Endothelial cell of umbilical vein (primary cell): ENCODE results near the gene HDLBP. TPM values are rescaled to one million over a fixed set of nuclear protein-coding genes. Genes with fewer than 3 reads are reported as not detected.

Experiments
- Bru-seq: library from RNA; stranded (reverse); fragments of 400-500 nt; gene quantifications from one replicate; lab custom pipeline; 2021; lab: Mats Ljungman, UMichigan
- BruChase-seq, 2 experiments: library from RNA; stranded (reverse); fragments of 400-500 nt; gene quantifications; one replicate each; lab custom pipeline; 2021; lab: Mats Ljungman, UMichigan
- BruUV-seq: library from RNA; stranded (reverse); fragments of 400-500 nt; replicated peaks from 2 replicates; lab custom pipeline; 2021; lab: Mats Ljungman, UMichigan
- CTCF ChIA-PET: fragments of 300-600, 350-600 bp; sonication (Branson Sonifier 250); formaldehyde crosslinking; loops from one replicate; lab custom pipeline; 2021; ENCODE audit warnings: antibody characterized with exemption, inconsistent platforms; lab: Charles Lee
- POLR2A ChIA-PET: fragments of 300-600, 350-600 bp; sonication (Branson Sonifier 250); formaldehyde crosslinking; loops from one replicate; lab custom pipeline; 2021; ENCODE audit warnings: antibody characterized with exemption, inconsistent platforms; lab: Charles Lee
- DNase-seq: peaks from one replicate; pipeline ENCODE4 v3.0.0-alpha.2; 2011; ENCODE audit warnings: low read depth, low spot score
- FAIRE-seq: peaks from 2 replicates; lab custom pipeline; 2011; peaks lifted over from hg19 to GRCh38; lab: Jason Lieb, UNC
- H2AFZ ChIP-seq: 2 replicates; pipeline ENCODE4 v1.6.0; 2012; ENCODE audit warnings: low read depth, low read length, control low read depth, inconsistent platforms
- H3K27ac ChIP-seq: 2 replicates; pipeline ENCODE4 v1.5.1; 2011; ENCODE audit warnings: low read depth, mild to moderate bottlenecking, control low read depth, low read length, moderate library complexity; ENCODE audit not compliant: insufficient read depth
- H3K27me3 ChIP-seq, 2 experiments: 2 replicates each; pipeline versions ENCODE4 v1.6.0 to v1.6.1; 2011; ENCODE audit warnings: low read length in 2 of 2, mixed read lengths in 1 of 2; ENCODE audit not compliant: control insufficient read depth in 2 of 2, insufficient read depth in 2 of 2
- H3K36me3 ChIP-seq, 2 experiments: 2 replicates in 1 of 2; 3 replicates in 1 of 2; pipeline ENCODE4 v1.5.1; 2011; ENCODE audit warnings: low read length in 2 of 2, mild to moderate bottlenecking in 1 of 2, moderate library complexity in 1 of 2; ENCODE audit not compliant: control insufficient read depth in 2 of 2, insufficient read depth in 2 of 2; ENCODE audit errors: extremely low read depth in 1 of 2
- H3K4me1 ChIP-seq: 3 replicates; pipeline ENCODE4 v1.5.1; 2011; ENCODE audit warnings: mild to moderate bottlenecking, low read length; ENCODE audit not compliant: control insufficient read depth, insufficient read depth; ENCODE audit errors: extremely low read depth
- H3K4me2 ChIP-seq: 2 replicates; pipeline ENCODE4 v1.6.1; 2011; ENCODE audit warnings: low read length, control low read depth, mixed read lengths; ENCODE audit not compliant: insufficient read depth
- H3K4me3 ChIP-seq, 3 experiments: fragments of 200-600 bp in 1 of 3; sonication (generic), shearing (Covaris generic) in 1 of 3; replicated peaks in 1 of 3; 2 replicates each; pipeline ENCODE4 v1.5.1; 2011 to 2016; ENCODE audit warnings: control low read depth in 3 of 3, low read length in 3 of 3, mild to moderate bottlenecking in 2 of 3, inconsistent platforms in 1 of 3, low read depth in 1 of 3, moderate library complexity in 1 of 3; ENCODE audit not compliant: insufficient read depth in 1 of 3
- H3K79me2 ChIP-seq: 2 replicates; pipeline ENCODE4 v1.6.0; 2012; ENCODE audit warnings: low read length, inconsistent platforms; ENCODE audit not compliant: control insufficient read depth, insufficient read depth
- H3K9ac ChIP-seq: replicated peaks from 2 replicates; pipeline ENCODE3; 2011; ENCODE audit warnings: low read length, control low read depth; ENCODE audit not compliant: insufficient read depth; ENCODE audit errors: extremely low read depth
- H3K9me1 ChIP-seq: replicated peaks from 3 replicates; pipeline ENCODE4 v1.6.0; 2011; ENCODE audit warnings: mild to moderate bottlenecking, low read length; ENCODE audit not compliant: control insufficient read depth, insufficient read depth; ENCODE audit errors: extremely low read depth
- H3K9me3 ChIP-seq: replicated peaks from 2 replicates; pipeline ENCODE4 v1.5.1; 2012; ENCODE audit warnings: low read length, inconsistent platforms; ENCODE audit not compliant: control insufficient read depth, insufficient read depth
- H4K20me1 ChIP-seq: replicated peaks from 2 replicates; pipeline ENCODE3; 2011; ENCODE audit warnings: mild to moderate bottlenecking, low read length; ENCODE audit not compliant: control insufficient read depth, insufficient read depth; ENCODE audit errors: extremely low read depth
- FOS ChIP-seq: IDR thresholded peaks from 2 replicates; pipeline ENCODE4 v1.6.1; 2011; ENCODE audit warnings: mild to moderate bottlenecking, low read length, moderate library complexity, borderline replicate concordance; ENCODE audit not compliant: insufficient read depth
- MAX ChIP-seq: IDR thresholded peaks from 2 replicates; pipeline ENCODE4 v1.6.1; 2011; ENCODE audit not compliant: insufficient read depth, insufficient read length
- POLR2A ChIP-seq: IDR thresholded peaks from 2 replicates; pipeline ENCODE4 v1.6.1; 2012; ENCODE audit warnings: low read depth, mild to moderate bottlenecking, control low read depth, low read length
- POLR2AphosphoS5 ChIP-seq: IDR thresholded peaks from 2 replicates; pipeline ENCODE4 v1.6.1; 2012; ENCODE audit warnings: low read depth, mild to moderate bottlenecking, control low read depth, low read length, moderate library complexity; ENCODE audit not compliant: insufficient read depth
- dilution Hi-C: fragments of 300-500 bp; cut with MboI; formaldehyde crosslinking; loops from one replicate; pipeline ENCODE4 v1.15.0; 2019; ENCODE audit warnings: low sequenced_read_pairs; ENCODE audit not compliant: extremely low pct_ligation_motif_present
- intact Hi-C: fragments of 100-400 bp; cut with micrococcal nuclease; formaldehyde crosslinking; loops from one replicate; pipeline ENCODE4 v1.10.0; 2022
- long read RNA-seq: library from polyadenylated mRNA; stranded (forward); transcript quantifications from one replicate; pipeline ENCODE4 v2.0.0, GENCODE V29; 2021
- polyA minus RNA-seq, 3 experiments: library from RNA; depleted of rRNA, polyadenylated mRNA; stranded (reverse); fragments of >200 nt; gene quantifications; 1 replicate in 1 of 3; 2 replicates in 2 of 3; pipeline ENCODE4 v1.2.3, GENCODE V29; 2011
- polyA plus RNA-seq, 4 experiments: library from polyadenylated mRNA; depleted of rRNA in 3 of 4; stranded (reverse) in 3 of 4; unstranded in 1 of 4; fragments of >200 nt; gene quantifications; 2 replicates each; pipeline versions ENCODE4 v1.2.1 to v1.2.3, GENCODE V29; 2011 to 2012; ENCODE audit warnings: missing spikeins in 1 of 4
- total RNA-seq: library from RNA; stranded (reverse); gene quantifications from 2 replicates; pipeline ENCODE4 v1.2.3, GENCODE V29; 2021
- TF ChIP-seq, protein P1 (sequence below), 2 donors: IDR thresholded peaks; 1 replicate in 1 of 2; 2 replicates in 1 of 2; pipeline ENCODE4 v1.5.1; 2011; ENCODE audit warnings: low read length in 2 of 2, mild to moderate bottlenecking in 2 of 2, moderate library complexity in 2 of 2, control low read depth in 1 of 2, inconsistent platforms in 1 of 2, low read depth in 1 of 2; ENCODE audit not compliant: insufficient read depth in 1 of 2; ENCODE audit errors: extremely low read depth in 1 of 2

The HDLBP gene
- total RNA-seq (554 and 569 TPM in 2 replicates), polyA plus RNA-seq (294 and 379 TPM in 2 replicates), polyA minus RNA-seq (540 and 558 TPM in 2 replicates), Bru-seq, nascent RNA (percentile 89 among the genes with signal in this experiment), BruChase-seq, experiment 1, labeled RNA remaining after a 6-hour chase (percentile 94 among the genes with signal in this experiment), BruChase-seq, experiment 2, labeled RNA remaining after a 2-hour chase (percentile 93 among the genes with signal in this experiment)
- polyA plus RNA-seq (2011; cell fraction: cytosol; rRNA removed) = 372 and 446 TPM in 2 replicates
- 811 and 873 TPM in 2 replicates for polyA plus RNA-seq (2011; cell fraction: nucleus; rRNA removed)
- polyA plus RNA-seq (2012) = 477 and 535 TPM in 2 replicates
- polyA minus RNA-seq (2011; cell fraction: cytosol; rRNA and poly(A)+ RNA removed) = 181 TPM
- 353 and 427 TPM in 2 replicates for polyA minus RNA-seq (2011; cell fraction: nucleus; rRNA and poly(A)+ RNA removed)
- long read RNA-seq, full-length matches to known transcripts = 371 of 554 reads
- long read RNA-seq, partial matches to known transcripts = 123 of 554 reads
- long read RNA-seq, other reads (novel, unspliced or antisense) = 60 of 554 reads

DNA sequence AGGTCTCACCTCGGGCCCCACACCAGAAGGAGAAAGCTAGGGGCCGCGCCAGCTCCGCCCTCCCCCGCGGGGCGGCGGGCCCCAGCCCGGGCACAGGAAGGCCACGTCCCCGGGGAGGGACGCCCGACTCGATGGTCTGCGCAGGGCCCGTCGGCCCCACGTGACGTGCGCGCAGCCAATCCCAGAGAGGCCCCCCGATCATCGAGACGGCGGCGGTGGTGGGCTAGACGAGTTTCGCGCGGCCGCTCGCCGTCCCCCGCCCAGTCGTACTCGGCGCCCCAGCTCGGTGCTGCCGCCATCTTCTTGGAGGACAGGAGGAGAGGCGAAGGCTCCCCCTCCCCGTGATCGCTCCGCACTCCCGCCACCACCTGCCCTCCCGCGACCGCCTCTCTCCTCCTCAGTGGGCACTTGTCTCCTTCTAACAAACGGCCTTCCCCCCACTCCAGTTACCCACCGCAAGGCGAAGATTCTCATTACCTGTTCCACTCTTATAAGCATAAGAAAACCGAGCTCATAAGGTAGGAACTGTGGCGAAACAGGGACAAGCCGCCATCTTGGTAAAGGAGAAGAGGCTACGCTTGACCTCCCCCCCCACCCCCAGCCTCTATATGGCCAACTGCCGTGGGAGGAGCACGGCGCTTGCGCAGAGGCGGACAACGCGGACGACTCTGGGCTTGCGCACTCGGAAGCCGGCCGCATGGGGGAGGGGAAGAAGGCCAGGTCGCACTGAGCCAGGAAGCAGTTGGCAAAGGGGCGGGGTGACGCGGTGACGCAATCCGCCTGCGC, at the start of gene HDLBP:
Gene HDLBP, minus strand, starts transcription at position 580 of the 786 bp plus-strand sequence. CDS start 48,803 bp downstream, outside the sequence.
- Histone ChIP-seq H3K9me3 (no peaks in the 10 kb centered on the region), H3K27ac (peak within 1 kb of the TSS; percentile 90), H3K36me3 (no peaks in the 10 kb centered on the region), H4K20me1 (peaks cover 4% of the 10 kb centered on the region), H3K27me3 (no peaks in the 10 kb centered on the region), H3K4me1 (peaks cover 36% of the 10 kb centered on the region), H3K79me2 (peaks cover 89% of the 10 kb centered on the region), H3K9ac (peak within 1 kb of the TSS; percentile 98), H3K9me1 (no peaks in the 10 kb centered on the region), H2AFZ (peak within 1 kb of the TSS; percentile 50), H3K4me2 (peak within 1 kb of the TSS; percentile 96), H3K4me3 (peak within 1 kb of the TSS; percentile 67 to 93 (median 92))
- intact Hi-C loops = loop anchor here (1.0 to 10.0 kb wide), 8 partner anchors 41 to 753 kb away; partner anchors contain the start of genes ATG4B, DUSP28, FARP2 and ING5
- ChIA-PET POLR2A (interaction anchor here (0.8 to 1.5 kb wide), 5 partner anchors 13 to 324 kb away, joined by 3 to 5 read pairs (median 4); partner anchors contain the start of gene PASK), CTCF (interaction anchor here (0.8 to 1.8 kb wide), 7 partner anchors 10 to 401 kb away, joined by 3 to 7 read pairs (median 4); no protein-coding TSS in a partner anchor)
- DNase-seq = peak; percentile 99
- dilution Hi-C loops = no loop called here
- no TSS peak for BruUV-seq
- TF ChIP-seq, protein P1, sequence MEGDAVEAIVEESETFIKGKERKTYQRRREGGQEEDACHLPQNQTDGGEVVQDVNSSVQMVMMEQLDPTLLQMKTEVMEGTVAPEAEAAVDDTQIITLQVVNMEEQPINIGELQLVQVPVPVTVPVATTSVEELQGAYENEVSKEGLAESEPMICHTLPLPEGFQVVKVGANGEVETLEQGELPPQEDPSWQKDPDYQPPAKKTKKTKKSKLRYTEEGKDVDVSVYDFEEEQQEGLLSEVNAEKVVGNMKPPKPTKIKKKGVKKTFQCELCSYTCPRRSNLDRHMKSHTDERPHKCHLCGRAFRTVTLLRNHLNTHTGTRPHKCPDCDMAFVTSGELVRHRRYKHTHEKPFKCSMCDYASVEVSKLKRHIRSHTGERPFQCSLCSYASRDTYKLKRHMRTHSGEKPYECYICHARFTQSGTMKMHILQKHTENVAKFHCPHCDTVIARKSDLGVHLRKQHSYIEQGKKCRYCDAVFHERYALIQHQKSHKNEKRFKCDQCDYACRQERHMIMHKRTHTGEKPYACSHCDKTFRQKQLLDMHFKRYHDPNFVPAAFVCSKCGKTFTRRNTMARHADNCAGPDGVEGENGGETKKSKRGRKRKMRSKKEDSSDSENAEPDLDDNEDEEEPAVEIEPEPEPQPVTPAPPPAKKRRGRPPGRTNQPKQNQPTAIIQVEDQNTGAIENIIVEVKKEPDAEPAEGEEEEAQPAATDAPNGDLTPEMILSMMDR (IDR thresholded peaks at IDR 0.05; ENCODE audit: extremely low read depth in 1 of 2, insufficient read depth in 1 of 2, low read depth in 1 of 2, low read length in 2 of 2) = peak; percentile 14 to 33
- TF ChIP-seq POLR2A (peak; percentile 89), FOS (no peak), POLR2AphosphoS5 (peak; percentile 86), MAX (peak; percentile 96)
- FAIRE-seq = peak; percentile 88
